Keratinocyte (primary cell): Measurements from ENCODE around the gene UGCG. TPM values are rescaled to one million over a fixed set of nuclear protein-coding genes. Genes with fewer than 3 reads are reported as not detected.
"Not testable (repeated sequence)": the region's sequence is repeated elsewhere in the genome, so short reads cannot be mapped to it uniquely, and the experiment has no call there.

Experiments
- DNase-seq: peaks from one replicate; pipeline ENCODE4 v3.0.0-alpha.2; 2011; ENCODE audit warnings: low read depth, missing footprints, low spot score
- FAIRE-seq: peaks from 2 replicates; lab custom pipeline; 2011; peaks lifted over from hg19 to GRCh38; lab: Jason Lieb, UNC
- H2AFZ ChIP-seq: 2 replicates; pipeline ENCODE4 v1.6.0; 2012; ENCODE audit warnings: low read length, control low read depth, inconsistent platforms; ENCODE audit not compliant: control insufficient read depth
- H3K27ac ChIP-seq: 2 replicates; pipeline ENCODE4 v1.5.1; 2011; ENCODE audit warnings: low read length; ENCODE audit not compliant: control insufficient read depth, insufficient read depth
- H3K27me3 ChIP-seq: 3 replicates; pipeline ENCODE4 v1.6.0; 2011; ENCODE audit warnings: low read length; ENCODE audit not compliant: control insufficient read depth, insufficient read depth; ENCODE audit errors: extremely low read depth
- H3K36me3 ChIP-seq, 2 experiments: 2 replicates in 1 of 2; 3 replicates in 1 of 2; pipeline ENCODE4 v1.5.1; 2011; ENCODE audit warnings: low read length in 2 of 2, mild to moderate bottlenecking in 1 of 2; ENCODE audit not compliant: control insufficient read depth in 2 of 2, insufficient read depth in 2 of 2; ENCODE audit errors: extremely low read depth in 1 of 2
- H3K4me1 ChIP-seq: 3 replicates; pipeline ENCODE4 v1.5.1; 2011; ENCODE audit warnings: low read length; ENCODE audit not compliant: control insufficient read depth, insufficient read depth; ENCODE audit errors: extremely low read depth
- H3K4me2 ChIP-seq: 3 replicates; pipeline ENCODE4 v1.6.0; 2011; ENCODE audit warnings: low read depth, low read length; ENCODE audit not compliant: control insufficient read depth, insufficient read depth; ENCODE audit errors: extremely low read depth
- H3K4me3 ChIP-seq, 3 experiments: fragments of 200-600 bp in 1 of 3; sonication (generic) in 1 of 3; 2 replicates in 2 of 3; 3 replicates in 1 of 3; pipeline ENCODE4 v1.5.1; 2011 to 2016; ENCODE audit warnings: low read length in 3 of 3, mild to moderate bottlenecking in 3 of 3, control low read depth in 2 of 3, inconsistent platforms in 1 of 3, low read depth in 1 of 3, mixed read lengths in 1 of 3, mixed run types in 1 of 3, moderate library complexity in 1 of 3; ENCODE audit not compliant: control insufficient read depth in 2 of 3, insufficient read depth in 2 of 3; ENCODE audit errors: extremely low read depth in 1 of 3
- H3K79me2 ChIP-seq: 2 replicates; pipeline ENCODE4 v1.6.0; 2012; ENCODE audit warnings: low read length; ENCODE audit not compliant: control insufficient read depth, insufficient read depth
- H3K9ac ChIP-seq: 3 replicates; pipeline ENCODE4 v1.6.0; 2011; ENCODE audit warnings: low read length; ENCODE audit not compliant: control insufficient read depth, insufficient read depth; ENCODE audit errors: extremely low read depth
- H3K9me1 ChIP-seq: 3 replicates; pipeline ENCODE4 v1.6.0; 2011; ENCODE audit warnings: low read length; ENCODE audit not compliant: control insufficient read depth, insufficient read depth; ENCODE audit errors: extremely low read depth
- H3K9me3 ChIP-seq: 2 replicates; pipeline ENCODE4 v1.5.1; 2012; ENCODE audit warnings: low read depth, low read length; ENCODE audit not compliant: control insufficient read depth
- H4K20me1 ChIP-seq: 3 replicates; pipeline ENCODE4 v1.6.0; 2011; ENCODE audit warnings: low read length; ENCODE audit not compliant: control insufficient read depth, insufficient read depth; ENCODE audit errors: extremely low read depth
- CTCF ChIP-seq, 3 experiments: IDR thresholded peaks in 1 of 3; conservative IDR thresholded peaks in 1 of 3; optimal IDR thresholded peaks in 1 of 3; 2 replicates in 2 of 3; 3 replicates in 1 of 3; pipeline versions ENCODE3 to v1.5.1; 2011; ENCODE audit warnings: low read length in 3 of 3, mild to moderate bottlenecking in 3 of 3, moderate library complexity in 2 of 3, control low read depth in 1 of 3, inconsistent platforms in 1 of 3; ENCODE audit not compliant: insufficient read depth in 2 of 3; ENCODE audit errors: extremely low read depth in 1 of 3
- EZH2 ChIP-seq: IDR thresholded peaks from one replicate; pipeline ENCODE4 v1.6.1; 2012; ENCODE audit warnings: inconsistent platforms, mild to moderate bottlenecking, low read length, moderate library complexity
- dilution Hi-C: fragments of 300-500 bp; cut with MboI; formaldehyde crosslinking; loops from one replicate; pipeline ENCODE4 v1.7.0; 2020; ENCODE audit warnings: low sequenced_read_pairs; ENCODE audit not compliant: extremely low pct_ligation_motif_present
- polyA plus RNA-seq, 5 experiments: library from polyadenylated mRNA; depleted of rRNA in 3 of 5; stranded (reverse) in 3 of 5; stranded (forward) in 1 of 5; unstranded in 1 of 5; fragments of >200 nt; gene quantifications; 1 replicate in 1 of 5; 2 replicates in 3 of 5; 3 replicates in 1 of 5; pipeline versions ENCODE4 v1.2.1 to v1.2.3, GENCODE V29; 2011 to 2012; ENCODE audit warnings: missing spikeins in 2 of 5, low read depth in 1 of 5, low replicate concordance in 1 of 5

Gene UGCG
- polyA plus RNA-seq, 1 donor (not counting 4 experiments of a cell fraction or from before 2014, with no cell fraction given): 49.8 TPM

GRCh38 chr9:111900858-111901612, 4.4 kb downstream of the UGCG start:
- FAIRE-seq (no peak), DNase-seq (no peak)
- Histone ChIP-seq H3K4me2 (peak overlapping the region; percentile 62), H3K4me1 (peaks cover 29% of the 10 kb centered on the region), H3K27ac (no peak overlapping the region), H3K36me3 (peaks cover 0 to 1% of the 10 kb centered on the region in 2 experiments), H4K20me1 (peaks cover 25% of the 10 kb centered on the region), H3K27me3 (no peaks in the 10 kb centered on the region), H3K9ac (no peak overlapping the region), H3K4me3 (peak overlapping the region in 1 of 3 experiments; percentile 8), H3K9me3 (no peaks in the 10 kb centered on the region), H3K9me1 (peaks cover 5% of the 10 kb centered on the region), H3K79me2 (peaks cover 93% of the 10 kb centered on the region), H2AFZ (no peak overlapping the region)
- dilution Hi-C loops: no loop called here
- TF ChIP-seq CTCF (optimal IDR thresholded peaks at IDR 0.05 in 1 of 3, IDR thresholded peaks at IDR 0.05 in 1 of 3, conservative IDR thresholded peaks at IDR 0.05 in 1 of 3; ENCODE audit: extremely low read depth in 1 of 3, insufficient read depth in 2 of 3, low read length in 3 of 3): no peak
- no peak for TF ChIP-seq EZH2

- no peak overlapping the region for H3K4me2 ChIP-seq
- peak overlapping the region; percentile 10 for H3K27ac ChIP-seq
- H3K9me1 ChIP-seq: peaks cover 5% of the 10 kb centered on the region
- peaks cover 34% of the 10 kb centered on the region for H3K4me1 ChIP-seq
- no peak for DNase-seq
- H2AFZ ChIP-seq: no peak overlapping the region
- no peak overlapping the region for H3K9ac ChIP-seq
- H3K9me3 ChIP-seq: no peaks in the 10 kb centered on the region
- peaks cover 25% of the 10 kb centered on the region for H4K20me1 ChIP-seq
- no peak overlapping the region for H3K4me3 ChIP-seq
- H3K36me3 ChIP-seq: peaks cover 0 to 4% of the 10 kb centered on the region in 2 experiments
- TF ChIP-seq CTCF (optimal IDR thresholded peaks at IDR 0.05 in 1 of 3, IDR thresholded peaks at IDR 0.05 in 1 of 3, conservative IDR thresholded peaks at IDR 0.05 in 1 of 3; ENCODE audit: extremely low read depth in 1 of 3, insufficient read depth in 2 of 3, low read length in 3 of 3): no peak
- TF ChIP-seq EZH2: no peak
- no peaks in the 10 kb centered on the region for H3K27me3 ChIP-seq
- peaks cover 99% of the 10 kb centered on the region for H3K79me2 ChIP-seq
- FAIRE-seq: no peak
- dilution Hi-C loops: no loop called here
Observed at GRCh38 chr9:111902391-111903139, 6.0 kb downstream of the UGCG start.

GRCh38 chr9:111903535-111903934, 6.9 kb downstream of the UGCG start:
- H3K9ac ChIP-seq, H3K36me3 ChIP-seq, H3K4me3 ChIP-seq, FAIRE-seq, H3K4me2 ChIP-seq, dilution Hi-C loops, H2AFZ ChIP-seq, DNase-seq, H3K27ac ChIP-seq, H3K9me1 ChIP-seq, H3K27me3 ChIP-seq, H3K9me3 ChIP-seq: not testable (repeated sequence)
- Histone ChIP-seq H3K4me1 (peaks cover 36% of the 10 kb centered on the region), H4K20me1 (peaks cover 25% of the 10 kb centered on the region), H3K79me2 (peaks cover 99% of the 10 kb centered on the region)
